WTC11 (cell line): Measurements from ENCODE around the gene TCF7L1. TPM values are rescaled to one million over a fixed set of nuclear protein-coding genes. Genes with fewer than 3 reads are reported as not detected.
"Not testable (repeated sequence)": the region's sequence is repeated elsewhere in the genome, so short reads cannot be mapped to it uniquely, and the experiment has no call there.

ENCODE experiments used
- ATAC-seq: fragments of 200-7000 bp; cut with Tn5 transposase; 2 replicates; pipeline ENCODE4 v1.10.0; 2021; ENCODE audit warnings: mild to moderate bottlenecking, moderate library complexity
- CTCF ChIA-PET: fragments of 300-600 bp; sonication (Branson Sonifier 250); formaldehyde crosslinking; loops from one replicate; lab custom pipeline; 2021; ENCODE audit warnings: antibody characterized with exemption; lab: Charles Lee
- POLR2A ChIA-PET: fragments of 350-600 bp; sonication (Branson Sonifier 250); formaldehyde crosslinking; loops from one replicate; lab custom pipeline; 2021; ENCODE audit warnings: antibody characterized with exemption; lab: Charles Lee
- DNase-seq: peaks from one replicate; pipeline ENCODE4 v3.0.0; 2021; ENCODE audit warnings: low spot score
- H3K27ac Mint-ChIP-seq: 2 replicates; pipeline ENCODE4 v1.8.0; 2021; ENCODE audit warnings: mixed read lengths
- H3K27me3 Mint-ChIP-seq: 2 replicates; pipeline ENCODE4 v1.8.0; 2021; ENCODE audit warnings: low read depth, mild to moderate bottlenecking, moderate library complexity, mixed read lengths
- H3K36me3 Mint-ChIP-seq: 2 replicates; pipeline ENCODE4 v1.8.0; 2021; ENCODE audit warnings: mixed read lengths
- H3K4me1 Mint-ChIP-seq: 2 replicates; pipeline ENCODE4 v1.8.0; 2022; ENCODE audit warnings: mixed read lengths
- H3K4me3 Mint-ChIP-seq: 2 replicates; pipeline ENCODE4 v1.8.0; 2021; ENCODE audit warnings: mild to moderate bottlenecking, moderate library complexity, mixed read lengths
- H3K9me3 Mint-ChIP-seq: 2 replicates; pipeline ENCODE4 v1.8.0; 2021; ENCODE audit warnings: mixed read lengths
- ATF2 ChIP-seq: sonication (generic); formaldehyde crosslinking; IDR thresholded peaks from 2 replicates; pipeline ENCODE4 v1.8.1; 2022; ENCODE audit warnings: low read depth, missing genetic modification reagents, borderline replicate concordance
- ATF3 ChIP-seq: sonication (generic); formaldehyde crosslinking; conservative IDR thresholded peaks from 2 replicates; pipeline ENCODE4 v1.8.1; 2022; ENCODE audit warnings: mild to moderate bottlenecking, missing genetic modification reagents
- CTCF ChIP-seq: fragments of 200-600 bp; IDR thresholded peaks from 2 replicates; pipeline ENCODE4 v1.8.0; 2022; ENCODE audit warnings: antibody characterized with exemption
- E2F5 ChIP-seq: sonication (generic); formaldehyde crosslinking; IDR thresholded peaks from 2 replicates; pipeline ENCODE4 v1.8.1; 2022; ENCODE audit warnings: mild to moderate bottlenecking, moderate library complexity, missing genetic modification reagents
- EMX1 ChIP-seq: fragments of 250-450 bp; sonication (Bioruptor Pico); IDR thresholded peaks from 2 replicates; pipeline ENCODE4 v1.8.0; 2021; ENCODE audit warnings: mild to moderate bottlenecking
- ESRRA ChIP-seq: sonication (generic); formaldehyde crosslinking; IDR thresholded peaks from 2 replicates; pipeline ENCODE4 v1.8.1; 2022; ENCODE audit warnings: mild to moderate bottlenecking, missing genetic modification reagents, borderline replicate concordance
- ETV6 ChIP-seq: sonication (generic); formaldehyde crosslinking; IDR thresholded peaks from 2 replicates; pipeline ENCODE4 v1.8.1; 2022; ENCODE audit warnings: mild to moderate bottlenecking, missing genetic modification reagents
- GABPB1 ChIP-seq: sonication (generic); formaldehyde crosslinking; IDR thresholded peaks from 2 replicates; pipeline ENCODE4 v1.8.1; 2023; ENCODE audit warnings: mild to moderate bottlenecking, missing genetic modification reagents
- GTF2I ChIP-seq: fragments of 250-450 bp; sonication (Bioruptor Pico); conservative IDR thresholded peaks from 2 replicates; pipeline ENCODE4 v1.4.0; 2021; ENCODE audit warnings: mild to moderate bottlenecking
- NR3C1 ChIP-seq: sonication (generic); formaldehyde crosslinking; conservative IDR thresholded peaks from 2 replicates; pipeline ENCODE4 v1.8.1; 2023; ENCODE audit warnings: low read depth, mild to moderate bottlenecking, missing genetic modification reagents
- PREB ChIP-seq: sonication (generic); formaldehyde crosslinking; IDR thresholded peaks from 2 replicates; pipeline ENCODE4 v1.8.1; 2022; ENCODE audit warnings: mild to moderate bottlenecking, missing genetic modification reagents, moderate library complexity, borderline replicate concordance
- SOX15 ChIP-seq: fragments of 250-450 bp; sonication (Bioruptor Pico); IDR thresholded peaks from 2 replicates; pipeline ENCODE4 v1.9.0; 2021; ENCODE audit warnings: mild to moderate bottlenecking
- STAT6 ChIP-seq: sonication (generic); formaldehyde crosslinking; conservative IDR thresholded peaks from 2 replicates; pipeline ENCODE4 v1.8.1; 2023; ENCODE audit warnings: mild to moderate bottlenecking, low read depth, missing genetic modification reagents, moderate library complexity
- ZBTB43 ChIP-seq: sonication (generic); formaldehyde crosslinking; IDR thresholded peaks from 2 replicates; pipeline ENCODE4 v1.8.1; 2023; ENCODE audit warnings: mild to moderate bottlenecking, missing genetic modification reagents
- ZNF121 ChIP-seq: sonication (generic); formaldehyde crosslinking; IDR thresholded peaks from 2 replicates; pipeline ENCODE4 v1.8.0; 2023; ENCODE audit warnings: missing genetic modification reagents
- ZNF671 ChIP-seq: fragments of 250-450 bp; sonication (Bioruptor Pico); IDR thresholded peaks from 2 replicates; pipeline ENCODE4 v1.8.0; 2021; ENCODE audit warnings: mild to moderate bottlenecking
- total RNA-seq: library from RNA; stranded (reverse); gene quantifications from 3 replicates; pipeline ENCODE4 v1.2.3, GENCODE V29; 2021

The TCF7L1 gene
- total RNA-seq, 1 experiment from 2014 or later: 104 TPM

GRCh38 chr2:85323351-85323987 lies 190.3 kb downstream of the TCF7L1 start:
- Mint-ChIP-seq H3K27ac (no peak overlapping the region), H3K27me3 (no peaks in the 10 kb centered on the region), H3K4me3 (no peak overlapping the region), H3K9me3 (no peaks in the 10 kb centered on the region), H3K36me3 (peaks cover 68% of the 10 kb centered on the region), H3K4me1 (peaks cover 23% of the 10 kb centered on the region)
- DNase-seq (no peak), ATAC-seq (no peak)
- ChIA-PET POLR2A (no interaction called here), CTCF (no interaction called here)
- TF ChIP-seq ATF2 (no peak), ATF3 (CRISPR knock-in tag) (no peak), NR3C1 (CRISPR knock-in tag) (no peak), ETV6 (no peak), STAT6 (CRISPR knock-in tag) (no peak), ZNF671 (CRISPR knock-in tag) (no peak)

GRCh38 chr2:85323988-85324367 lies 190.8 kb downstream of the TCF7L1 start:
- Mint-ChIP-seq H3K4me1 (peaks cover 27% of the 10 kb centered on the region), H3K36me3 (peaks cover 63% of the 10 kb centered on the region)
- H3K4me3 Mint-ChIP-seq, H3K27ac Mint-ChIP-seq, CTCF ChIA-PET, POLR2A ChIA-PET, H3K9me3 Mint-ChIP-seq, ATAC-seq, DNase-seq, H3K27me3 Mint-ChIP-seq: not testable (repeated sequence)

GRCh38 chr2:85324639-85325465 lies 191.7 kb downstream of the TCF7L1 start:
- Mint-ChIP-seq H3K27ac (no peak overlapping the region; the same call in 1 of the 2 replicates), H3K4me3 (peak overlapping the region; percentile 97), H3K9me3 (no peaks in the 10 kb centered on the region), H3K4me1 (peaks cover 31% of the 10 kb centered on the region)
- CTCF ChIA-PET: no interaction called here
- DNase-seq: no peak
- POLR2A ChIA-PET: interaction anchor here (0.7 kb wide), 1 partner anchor 34 kb away, joined by 4 read pairs; no protein-coding TSS in a partner anchor
- TF ChIP-seq GABPB1: peak; percentile 97
- no peak for TF ChIP-seq CTCF
- TF ChIP-seq, all 79 proteins: peak for 1
- Mint-ChIP-seq H3K36me3 (peaks cover 58% of the 10 kb centered on the region), H3K27me3 (no peaks in the 10 kb centered on the region)
- ATAC-seq: no peak

GRCh38 chr2:85325466-85325811 lies 192.2 kb downstream of the TCF7L1 start:
- TF ChIP-seq ZBTB43 (CRISPR knock-in tag): no peak
- TF ChIP-seq EMX1 (CRISPR knock-in tag): no peak
- peak; percentile 81 for TF ChIP-seq GTF2I (CRISPR knock-in tag)
- no peak for TF ChIP-seq PREB (CRISPR knock-in tag)
- TF ChIP-seq SOX15 (CRISPR knock-in tag): no peak
- TF ChIP-seq ZNF121 (CRISPR knock-in tag): 0 out of 2 replicates have a peak, but pooled peaks have one; percentile 50
- no peak for TF ChIP-seq E2F5
- no peak for TF ChIP-seq ESRRA (CRISPR knock-in tag)
- H3K36me3 Mint-ChIP-seq: peaks cover 52% of the 10 kb centered on the region
- ChIA-PET CTCF (no interaction called here), POLR2A (no interaction called here)
- H3K27ac Mint-ChIP-seq: no peak overlapping the region
- no peaks in the 10 kb centered on the region for H3K27me3 Mint-ChIP-seq
- DNase-seq: no peak
- no peak for ATAC-seq
- no peaks in the 10 kb centered on the region for H3K9me3 Mint-ChIP-seq
- H3K4me1 Mint-ChIP-seq: peaks cover 31% of the 10 kb centered on the region
- H3K4me3 Mint-ChIP-seq: peak overlapping the region; percentile 97
